T-helper 2 cell (primary cell): ENCODE data around the gene WASHC2A.
"Not testable (repeated sequence)": the region's sequence is repeated elsewhere in the genome, so short reads cannot be mapped to it uniquely, and the experiment has no call there.

Source experiments
- DNase-seq, 5 experiments: peaks; one replicate each; pipeline versions ENCODE4 v3.0.0 to v3.0.0-alpha.2; 2012 to 2022

Gene WASHC2A

GRCh38 chr10:50075139-50075538, 7.4 kb downstream of the WASHC2A start:
- peak in 1 of 5 experiments; percentile 1 for DNase-seq

- DNase-seq = peak in 1 of 5 experiments; percentile 6
Measured at GRCh38 chr10:50075544-50075943, 7.8 kb downstream of the WASHC2A start.

GRCh38 chr10:50091304-50091703, 23.6 kb downstream of the WASHC2A start:
- not testable (repeated sequence) for DNase-seq

GRCh38 chr10:50092928-50093327, 25.2 kb downstream of the WASHC2A start:
- not testable (repeated sequence) for DNase-seq

GRCh38 chr10:50094630-50095029, 26.9 kb downstream of the WASHC2A start:
- DNase-seq = not testable (repeated sequence)

GRCh38 chr10:50095402-50095801, 27.6 kb downstream of the WASHC2A start:
- DNase-seq = not testable (repeated sequence)

- not testable (repeated sequence) for DNase-seq
Measured at GRCh38 chr10:50096722-50097121, 29.0 kb downstream of the WASHC2A start.

- not testable (repeated sequence) for DNase-seq
Measured at GRCh38 chr10:50098645-50099044, 30.9 kb downstream of the WASHC2A start.

GRCh38 chr10:50101139-50101582, 33.4 kb downstream of the WASHC2A start:
- not testable (repeated sequence) for DNase-seq

GRCh38 chr10:50101747-50102146, 34.0 kb downstream of the WASHC2A start:
- DNase-seq = not testable (repeated sequence)

GRCh38 chr10:50102267-50102666, 34.5 kb downstream of the WASHC2A start:
- not testable (repeated sequence) for DNase-seq

- not testable (repeated sequence) for DNase-seq
Measured at GRCh38 chr10:50108999-50109698, 41.4 kb downstream of the WASHC2A start.

- DNase-seq = not testable (repeated sequence)
Measured at GRCh38 chr10:50112419-50113112, 44.8 kb downstream of the WASHC2A start.

GRCh38 chr10:50126765-50127164, 59.0 kb downstream of the WASHC2A start:
- DNase-seq = not testable (repeated sequence)

- DNase-seq = not testable (repeated sequence)
Measured at GRCh38 chr10:50127770-50128292, 60.1 kb downstream of the WASHC2A start.

- not testable (repeated sequence) for DNase-seq
Measured at GRCh38 chr10:50131245-50131965, 63.7 kb downstream of the WASHC2A start.

- DNase-seq = not testable (repeated sequence)
Measured at GRCh38 chr10:50132322-50132721, 64.6 kb downstream of the WASHC2A start.

GRCh38 chr10:50132841-50133240, 65.1 kb downstream of the WASHC2A start:
- not testable (repeated sequence) for DNase-seq

- DNase-seq = peak in 1 of 5 experiments; percentile 7
Measured at GRCh38 chr10:50143512-50144174, 75.9 kb downstream of the WASHC2A start.

- not testable (repeated sequence) for DNase-seq
Measured at GRCh38 chr10:50145575-50145974, 77.8 kb downstream of the WASHC2A start.

- DNase-seq = no peak
Measured at GRCh38 chr10:50152792-50153272, 85.1 kb downstream of the WASHC2A start.

GRCh38 chr10:50157868-50158267, 90.1 kb downstream of the WASHC2A start:
- DNase-seq = not testable (repeated sequence)
